Measurements from ENCODE around the gene VAV3.

Gene VAV3

DNA sequence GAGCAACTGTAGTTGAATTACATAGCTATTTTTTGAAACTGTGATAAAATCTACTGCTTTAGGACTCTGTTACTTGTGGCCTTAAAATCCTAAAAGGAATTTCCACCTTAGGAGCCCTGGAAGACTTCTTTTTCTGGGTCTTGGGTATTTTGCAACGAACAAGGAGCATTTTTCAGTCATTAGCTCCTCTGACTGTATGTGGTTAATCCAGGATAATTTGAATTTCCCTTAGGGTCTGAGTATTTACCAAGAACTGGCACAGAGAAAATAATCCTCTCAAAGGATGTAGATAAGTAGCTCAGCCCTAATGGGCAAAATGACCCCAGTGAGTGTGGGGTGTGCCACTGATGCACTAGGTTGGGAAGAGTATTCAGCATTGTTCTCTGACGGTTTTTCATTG is 170.4 kb downstream of the VAV3 start:
- TF ChIP-seq, protein P1, sequence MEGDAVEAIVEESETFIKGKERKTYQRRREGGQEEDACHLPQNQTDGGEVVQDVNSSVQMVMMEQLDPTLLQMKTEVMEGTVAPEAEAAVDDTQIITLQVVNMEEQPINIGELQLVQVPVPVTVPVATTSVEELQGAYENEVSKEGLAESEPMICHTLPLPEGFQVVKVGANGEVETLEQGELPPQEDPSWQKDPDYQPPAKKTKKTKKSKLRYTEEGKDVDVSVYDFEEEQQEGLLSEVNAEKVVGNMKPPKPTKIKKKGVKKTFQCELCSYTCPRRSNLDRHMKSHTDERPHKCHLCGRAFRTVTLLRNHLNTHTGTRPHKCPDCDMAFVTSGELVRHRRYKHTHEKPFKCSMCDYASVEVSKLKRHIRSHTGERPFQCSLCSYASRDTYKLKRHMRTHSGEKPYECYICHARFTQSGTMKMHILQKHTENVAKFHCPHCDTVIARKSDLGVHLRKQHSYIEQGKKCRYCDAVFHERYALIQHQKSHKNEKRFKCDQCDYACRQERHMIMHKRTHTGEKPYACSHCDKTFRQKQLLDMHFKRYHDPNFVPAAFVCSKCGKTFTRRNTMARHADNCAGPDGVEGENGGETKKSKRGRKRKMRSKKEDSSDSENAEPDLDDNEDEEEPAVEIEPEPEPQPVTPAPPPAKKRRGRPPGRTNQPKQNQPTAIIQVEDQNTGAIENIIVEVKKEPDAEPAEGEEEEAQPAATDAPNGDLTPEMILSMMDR (IDR thresholded peaks at IDR 0.05; ENCODE audit: control extremely low read depth, extremely low read depth, low read depth, missing control alignments), result no peak
- DNase-seq (ENCODE audit: extremely low spot score), result no peak
- CTCF ChIA-PET, result interaction anchor here (1.2 to 20.0 kb wide), 6 partner anchors 10 to 332 kb away, joined by 3 to 509 read pairs (median 4); partner anchors contain the start of gene VAV3
- POLR2A ChIA-PET, result no interaction called here

GRCh38 chr1:107793896-107794453 is 171.0 kb downstream of the VAV3 start:
- ChIA-PET CTCF (interaction anchor here (1.2 to 20.0 kb wide), 6 partner anchors 9 to 333 kb away, joined by 3 to 509 read pairs (median 4); partner anchors contain the start of gene VAV3), POLR2A (no interaction called here)
- TF ChIP-seq, protein P1 (IDR thresholded peaks at IDR 0.05; ENCODE audit: control extremely low read depth, extremely low read depth, low read depth, missing control alignments), result no peak
- no peak for DNase-seq (ENCODE audit: extremely low spot score)

DNA sequence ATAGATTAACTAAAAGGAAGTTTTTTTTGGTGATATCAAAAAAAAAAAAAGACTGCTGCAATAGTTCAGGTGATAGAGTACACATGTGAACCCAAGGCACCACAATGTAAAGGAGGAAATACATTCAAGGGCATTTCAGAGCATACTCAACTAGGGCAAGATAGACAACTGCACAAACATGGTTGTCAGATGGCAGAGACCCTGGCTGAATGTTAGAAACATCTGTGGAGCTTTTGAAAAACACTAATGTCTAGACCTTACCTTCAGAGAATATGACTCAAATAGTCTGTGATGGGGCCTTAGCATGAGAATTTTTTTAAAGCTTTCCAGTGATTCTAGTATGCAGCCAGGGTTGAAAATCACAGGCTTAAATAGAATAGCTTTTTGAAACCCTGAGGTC is 173.6 kb downstream of the VAV3 start:
- ChIA-PET POLR2A (no interaction called here), CTCF (interaction anchor here (0.7 to 20.0 kb wide), 4 partner anchors 10 to 335 kb away, joined by 3 to 509 read pairs (median 12); no protein-coding TSS in a partner anchor)
- TF ChIP-seq, protein P1 (IDR thresholded peaks at IDR 0.05; ENCODE audit: control extremely low read depth, extremely low read depth, low read depth, missing control alignments), result no peak
- DNase-seq (ENCODE audit: extremely low spot score), result no peak

DNA sequence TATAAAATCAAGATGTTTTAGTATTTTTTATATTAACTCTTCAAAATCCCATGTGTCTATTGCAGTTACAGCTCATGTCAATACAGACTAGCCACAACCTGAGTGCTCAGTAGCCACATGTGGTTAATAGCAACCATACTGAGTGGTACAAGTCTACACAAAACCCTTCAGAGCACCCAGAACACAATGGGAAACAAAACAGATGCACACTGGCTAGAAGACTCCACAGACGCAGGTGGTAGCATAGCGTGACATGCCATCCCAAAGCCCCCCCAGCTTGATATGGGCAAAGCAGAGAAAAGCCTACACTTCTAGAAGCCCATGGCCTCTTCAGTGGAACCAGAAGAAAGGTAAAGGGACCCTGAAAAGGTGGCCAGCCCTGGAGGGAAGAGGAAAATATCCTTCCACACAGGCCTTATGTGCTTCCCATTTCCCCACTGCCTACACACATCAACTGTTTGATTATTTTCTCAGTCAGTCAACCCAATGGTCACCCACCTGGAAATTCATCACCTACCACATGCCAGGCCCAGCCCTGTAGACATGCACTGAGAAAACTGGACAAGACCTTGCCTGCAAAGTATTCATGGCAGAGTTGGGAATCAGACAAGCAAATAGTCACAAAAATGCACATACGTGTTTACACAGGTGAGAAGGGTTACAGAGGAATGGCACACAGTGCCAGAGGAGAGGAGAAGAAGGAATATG is 175.0 kb downstream of the VAV3 start:
- ChIA-PET POLR2A (no interaction called here), CTCF (interaction anchor here (0.8 to 20.0 kb wide), 4 partner anchors 9 to 337 kb away, joined by 3 to 509 read pairs (median 12); no protein-coding TSS in a partner anchor)
- TF ChIP-seq, protein P1 (IDR thresholded peaks at IDR 0.05; ENCODE audit: control extremely low read depth, extremely low read depth, low read depth, missing control alignments), result no peak
- no peak for DNase-seq (ENCODE audit: extremely low spot score)

DNA sequence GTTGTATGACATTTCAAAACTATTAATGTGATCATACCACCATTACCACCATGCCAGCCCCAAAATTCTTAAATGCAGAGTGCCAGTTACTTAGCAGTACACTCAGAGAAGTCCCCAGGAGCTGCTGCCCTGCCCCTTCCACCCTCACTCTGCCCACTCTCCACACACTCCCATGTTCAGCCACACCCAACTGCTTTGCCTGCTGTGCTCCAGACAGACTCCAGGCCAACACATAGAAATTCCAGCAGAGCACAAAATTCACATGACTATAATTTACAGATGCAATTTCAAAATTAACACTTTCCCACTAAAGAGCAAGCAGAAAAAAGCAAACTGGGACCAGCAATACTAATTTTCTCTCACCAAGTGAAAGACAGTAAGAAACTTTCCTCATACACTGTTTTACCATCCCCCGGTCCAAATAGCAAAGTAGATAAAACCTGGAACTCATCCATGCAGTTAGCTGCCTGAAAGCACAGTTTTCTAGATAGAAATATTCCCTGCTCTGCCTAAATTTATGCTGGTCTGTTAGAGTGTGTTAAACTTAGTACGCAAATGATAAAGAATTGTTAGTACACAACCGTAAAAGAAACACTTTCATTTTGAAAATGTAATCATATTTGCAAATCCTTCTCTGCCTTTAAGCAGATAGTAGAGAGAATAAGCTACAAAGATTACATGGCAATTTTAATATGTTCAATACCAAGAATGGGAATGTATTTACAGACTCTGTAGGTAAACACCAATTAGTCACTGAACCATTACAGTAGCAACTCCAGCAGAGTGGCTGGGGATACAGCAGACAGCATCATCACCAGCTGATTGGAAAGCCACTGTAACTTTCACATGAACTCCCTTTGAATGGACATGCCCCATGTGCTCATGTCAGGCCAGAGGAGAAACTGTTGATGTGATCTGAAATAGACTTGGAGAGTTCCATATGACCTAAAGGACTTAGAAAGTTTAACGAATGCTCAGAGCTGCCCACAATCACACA is 176.5 kb downstream of the VAV3 start:
- CTCF ChIA-PET, result interaction anchor here (1.3 to 20.0 kb wide), 5 partner anchors 9 to 338 kb away, joined by 3 to 509 read pairs (median 4); no protein-coding TSS in a partner anchor
- TF ChIP-seq, protein P1 (IDR thresholded peaks at IDR 0.05; ENCODE audit: control extremely low read depth, extremely low read depth, low read depth, missing control alignments), result no peak
- POLR2A ChIA-PET, result no interaction called here
- DNase-seq (ENCODE audit: extremely low spot score), result no peak

DNA sequence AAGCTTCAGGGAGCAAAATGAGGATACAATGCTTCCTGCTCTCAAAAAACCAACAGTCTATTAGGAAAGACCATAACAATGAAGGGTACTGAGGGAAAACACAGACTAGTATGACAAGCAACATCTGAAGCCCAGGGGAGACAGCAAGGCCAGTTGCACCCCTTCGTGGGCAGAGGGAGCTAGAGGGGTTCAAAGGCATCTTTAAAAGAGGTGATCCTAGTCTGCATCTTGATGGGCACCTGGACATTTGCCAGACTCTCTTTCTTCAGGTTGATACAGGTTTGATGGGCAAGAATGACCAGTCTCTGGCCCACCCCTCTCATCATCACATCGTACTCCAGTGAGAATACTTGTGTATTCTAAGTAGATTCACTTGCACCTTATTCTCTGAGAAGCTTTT is 177.7 kb downstream of the VAV3 start:
- no peak for DNase-seq (ENCODE audit: extremely low spot score)
- TF ChIP-seq, protein P1 (IDR thresholded peaks at IDR 0.05; ENCODE audit: control extremely low read depth, extremely low read depth, low read depth, missing control alignments), result peak; percentile 38
- POLR2A ChIA-PET, result no interaction called here
- CTCF ChIA-PET, result interaction anchor here (2.6 to 20.0 kb wide), 2 partner anchors 176 to 339 kb away, joined by 5 to 509 read pairs; no protein-coding TSS in a partner anchor

Measured in GM10248 (cell line).